Thymus (tissue), 11 donors: ENCODE measurements around the gene AUP1. TPM values are rescaled to one million over a fixed set of nuclear protein-coding genes. Genes with fewer than 3 reads are reported as not detected.
A peak's percentile ranks its signal among the peaks of the same experiment; 100 is the strongest.

ENCODE experiments used
- DNase-seq, 9 donors: peaks; one replicate each; pipeline ENCODE4 v3.0.0-alpha.2; 2013; ENCODE audit warnings: low spot score in 9 of 9, low read depth in 6 of 9, missing footprints in 1 of 9
- H3K27ac ChIP-seq, 2 donors: one replicate each; pipeline ENCODE4 v1.5.1; 2013; ENCODE audit warnings: control low read depth in 1 of 2, low read depth in 1 of 2, low read length in 1 of 2, mild to moderate bottlenecking in 1 of 2, moderate library complexity in 1 of 2
- H3K27me3 ChIP-seq, 2 donors: one replicate each; pipeline ENCODE4 v1.5.1; 2013; ENCODE audit warnings: low read length in 1 of 2; ENCODE audit not compliant: control insufficient read depth in 2 of 2, insufficient read depth in 1 of 2
- H3K36me3 ChIP-seq, 2 donors: one replicate each; pipeline ENCODE4 v1.5.1; 2013; ENCODE audit warnings: low read length in 1 of 2, mild to moderate bottlenecking in 1 of 2, moderate library complexity in 1 of 2; ENCODE audit not compliant: control insufficient read depth in 2 of 2, insufficient read depth in 2 of 2
- H3K4me1 ChIP-seq, 2 donors: one replicate each; pipeline ENCODE4 v1.5.1; 2013; ENCODE audit warnings: low read length in 2 of 2; ENCODE audit not compliant: control insufficient read depth in 2 of 2, insufficient read depth in 2 of 2
- H3K4me3 ChIP-seq, 2 donors: one replicate each; pipeline ENCODE4 v1.5.1; 2013; ENCODE audit warnings: low read length in 2 of 2, control low read depth in 1 of 2, mild to moderate bottlenecking in 1 of 2
- H3K9me3 ChIP-seq, 2 donors: one replicate each; pipeline ENCODE4 v1.5.1; 2013; ENCODE audit warnings: low read length in 1 of 2, mild to moderate bottlenecking in 1 of 2; ENCODE audit not compliant: control insufficient read depth in 2 of 2, insufficient read depth in 1 of 2
- WGBS: extraction: QIAGEN DNeasy Blood & Tissue Kit; methylation state at CpG from one replicate; pipeline ENCODE4 v1.1.7; 2013; 5-methylcytosine and 5-hydroxymethylcytosine counted together
- polyA plus RNA-seq: library from polyadenylated mRNA; stranded (reverse); fragments of 200-250 nt; gene quantifications from one replicate; pipeline ENCODE4 v1.2.3, GENCODE V29; 2013
- total RNA-seq: library from RNA; stranded (reverse); fragments of 120-200 nt; gene quantifications from one replicate; pipeline ENCODE4 v1.2.4, GENCODE V29; 2013
- donor health status: healthy.

The AUP1 gene
- total and polyA plus RNA-seq, 2 donors: 59.5 to 208 TPM

DNA sequence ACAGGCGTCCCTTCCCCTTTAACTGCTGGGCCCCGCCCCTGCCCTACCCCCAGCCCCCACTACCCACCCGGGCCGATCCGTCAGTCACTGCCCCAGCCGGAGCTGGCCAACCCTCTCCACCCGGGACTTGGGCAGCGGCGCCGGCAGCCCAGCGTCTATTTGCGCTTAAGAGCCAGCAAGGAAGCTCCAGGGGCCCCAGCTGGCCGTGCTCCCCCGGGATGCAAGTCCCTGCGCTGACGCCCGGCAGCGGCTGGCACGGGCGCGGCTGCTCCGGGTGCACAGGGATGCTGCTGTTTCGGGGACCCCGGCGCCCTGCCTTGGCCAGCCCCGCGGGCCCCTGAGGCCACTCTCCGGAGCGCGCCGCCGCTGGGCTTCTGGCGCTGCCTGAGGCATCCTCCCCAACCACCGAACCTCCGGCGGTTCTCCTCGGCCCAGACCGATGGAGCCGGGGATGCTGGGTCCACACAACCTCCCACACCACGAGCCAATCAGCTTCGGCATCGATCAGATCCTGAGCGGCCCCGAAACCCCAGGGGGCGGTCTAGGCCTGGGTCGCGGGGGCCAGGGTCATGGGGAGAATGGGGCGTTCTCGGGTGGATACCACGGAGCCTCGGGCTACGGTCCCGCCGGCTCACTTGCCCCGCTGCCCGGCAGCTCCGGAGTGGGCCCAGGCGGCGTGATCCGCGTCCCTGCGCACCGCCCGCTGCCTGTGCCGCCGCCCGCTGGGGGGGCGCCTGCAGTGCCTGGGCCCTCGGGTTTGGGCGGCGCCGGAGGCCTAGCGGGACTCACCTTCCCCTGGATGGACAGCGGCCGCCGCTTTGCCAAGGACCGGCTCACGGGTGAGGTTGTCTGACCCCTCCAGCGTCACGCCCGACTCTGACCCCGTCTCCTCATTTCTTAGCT lies 14.9 kb downstream of the AUP1 start, which contains the start of gene TLX2:
TLX2 (plus strand) TSS at position 83 of the 903 bp plus-strand sequence; CDS start at position 440, 357 bp downstream.
- Histone ChIP-seq H3K4me1 (peaks cover 13 to 32% of the 10 kb centered on the region in 2 donors), H3K36me3 (no peaks in the 10 kb centered on the region), H3K4me3 (peak within 1 kb of the TSS; percentile 13 to 50), H3K27ac (no peak within 1 kb of the TSS), H3K9me3 (peaks cover 0 to 21% of the 10 kb centered on the region in 2 donors), H3K27me3 (peaks cover 74 to 100% of the 10 kb centered on the region in 2 donors)
- peak in 1 of 9 donors; percentile 21 for DNase-seq
- 2% methylated on average over 82 of the region's 82 CpGs for WGBS

DNA sequence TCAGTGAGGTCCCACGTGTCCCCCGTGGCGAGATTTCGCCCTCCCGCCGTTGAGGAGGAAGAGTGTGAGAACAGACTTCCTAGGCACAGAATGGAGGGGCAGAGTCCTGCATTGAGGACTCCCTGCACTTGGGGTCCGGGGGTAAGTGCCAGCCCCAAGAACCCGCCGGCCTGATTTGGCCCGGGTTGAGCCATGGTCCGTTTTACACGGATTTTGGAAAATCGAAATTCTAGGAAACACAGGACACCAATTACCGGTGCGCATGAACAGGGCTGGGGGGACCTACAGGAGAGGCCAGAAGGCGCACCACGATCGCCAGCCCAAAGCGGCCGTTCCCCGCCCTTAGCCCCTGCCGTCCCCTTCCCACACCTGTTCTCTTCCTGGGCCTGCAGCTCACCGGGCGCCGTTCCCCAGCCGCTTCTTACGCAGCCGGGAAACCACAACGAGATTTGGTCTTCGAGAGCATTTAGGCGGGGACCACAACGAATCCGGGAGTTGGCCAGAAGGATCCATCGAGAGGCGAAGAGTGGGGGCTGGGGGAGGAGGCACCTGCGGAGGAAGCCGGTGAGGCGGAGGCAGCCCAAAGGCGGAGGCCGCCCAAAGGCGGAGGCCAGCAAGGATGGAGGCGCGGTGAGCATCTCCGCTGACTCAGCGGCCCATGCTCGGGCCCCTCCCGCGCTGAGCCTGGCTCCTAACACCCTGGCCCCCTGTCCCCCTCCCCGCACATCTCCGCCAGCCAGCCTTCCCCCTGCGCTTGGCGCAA lies 15.7 kb downstream of the AUP1 start:
- Histone ChIP-seq H3K4me1 (peaks cover 13 to 32% of the 10 kb centered on the region in 2 donors), H3K9me3 (peaks cover 0 to 21% of the 10 kb centered on the region in 2 donors), H3K36me3 (no peaks in the 10 kb centered on the region), H3K27ac (no peak overlapping the region), H3K4me3 (peak overlapping the region in 1 of 2 donors; percentile 3), H3K27me3 (peaks cover 76 to 99% of the 10 kb centered on the region in 2 donors)
- DNase-seq: peak in 1 of 9 donors; percentile 37
- WGBS: 3% methylated on average over 52 of the region's 52 CpGs

DNA sequence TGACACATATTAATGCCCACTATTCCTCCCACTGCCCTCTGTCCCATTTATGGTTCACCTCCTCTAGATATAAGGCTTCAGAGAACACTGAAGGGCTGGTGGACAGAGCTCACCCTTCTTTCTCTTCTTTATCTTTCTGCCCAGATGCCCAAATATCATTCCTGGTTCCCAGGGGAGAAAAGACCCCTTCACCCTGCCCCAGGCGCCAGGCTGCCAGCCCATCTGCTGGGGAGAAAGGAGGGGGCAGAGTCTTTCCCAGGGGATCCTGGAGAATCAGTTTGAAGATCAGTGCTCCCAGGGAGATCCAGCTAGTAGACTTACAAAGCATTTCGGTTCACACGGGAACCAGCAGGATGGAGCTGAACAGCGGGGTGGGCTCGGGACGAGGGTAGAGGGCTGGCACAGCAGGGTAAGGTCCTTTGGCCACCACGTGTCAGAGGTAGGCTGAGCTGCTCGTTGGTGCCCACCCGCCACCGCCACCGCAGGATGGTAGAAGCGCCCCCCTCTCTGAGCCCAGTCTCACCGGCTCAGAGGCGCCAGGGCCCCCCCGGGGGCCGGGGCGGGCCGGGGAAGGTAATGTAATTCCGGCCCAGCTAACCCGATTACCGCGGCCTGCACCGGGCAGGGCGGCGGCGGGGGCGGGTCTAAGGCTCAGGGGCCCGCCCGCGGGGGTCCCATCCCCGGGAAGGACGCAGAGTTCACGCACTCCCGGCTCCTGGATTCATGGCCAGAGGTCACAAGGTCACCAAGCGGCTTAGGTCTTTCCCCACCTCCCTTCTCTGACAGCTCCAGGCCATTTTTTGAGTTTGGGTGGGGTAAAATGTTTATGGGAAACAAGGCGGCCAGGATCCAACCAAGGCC lies 16.5 kb downstream of the AUP1 start:
- no peaks in the 10 kb centered on the region for H3K36me3 ChIP-seq
- H3K4me3 ChIP-seq: no peak overlapping the region
- 12% methylated on average over 36 of the region's 36 CpGs for WGBS
- DNase-seq: no peak
- H3K27me3 ChIP-seq: peaks cover 76 to 99% of the 10 kb centered on the region in 2 donors
- H3K9me3 ChIP-seq: peaks cover 0 to 21% of the 10 kb centered on the region in 2 donors
- peaks cover 16 to 37% of the 10 kb centered on the region in 2 donors for H3K4me1 ChIP-seq
- H3K27ac ChIP-seq: no peak overlapping the region

DNA sequence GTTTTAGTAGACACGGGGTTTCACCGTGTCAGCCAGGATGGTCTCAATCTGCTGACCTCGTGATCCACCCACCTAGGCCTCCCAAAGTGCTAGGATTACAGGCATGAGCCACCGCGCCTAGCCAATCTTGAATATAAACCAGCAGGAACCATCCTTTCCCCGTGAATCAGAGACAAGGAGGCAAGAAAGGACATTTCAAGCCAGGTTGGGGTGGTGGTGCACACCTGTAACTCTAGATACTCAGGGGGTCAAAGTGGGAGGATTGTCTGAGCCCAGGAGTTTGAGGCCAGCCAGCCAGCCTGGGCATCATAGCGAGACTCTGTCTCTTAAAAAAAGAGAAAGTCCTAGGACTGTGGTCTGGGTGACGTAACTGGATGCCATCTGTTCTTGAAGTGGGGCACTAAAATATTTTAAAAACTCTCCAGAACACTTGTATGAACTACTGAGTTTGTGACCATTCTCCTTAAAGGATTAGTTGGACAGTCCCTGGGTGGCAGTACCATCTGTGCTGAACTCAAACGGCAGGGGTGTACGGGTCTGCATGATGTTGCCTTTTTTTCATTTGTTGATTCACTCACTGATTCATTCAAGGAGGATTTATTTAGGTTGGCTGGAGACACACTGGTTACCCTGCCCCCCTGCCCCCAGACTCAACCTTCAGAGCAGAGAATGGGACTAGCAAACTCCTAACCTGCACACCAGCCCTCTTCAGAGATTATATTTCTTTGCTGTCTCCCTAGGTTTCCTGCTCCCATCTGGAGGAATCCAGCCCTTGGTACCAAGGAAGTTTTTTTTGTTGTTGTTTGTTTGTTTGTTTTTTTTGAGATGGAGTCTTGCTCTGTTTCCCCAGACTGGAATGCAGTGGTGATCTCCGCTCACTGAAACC lies 18.2 kb downstream of the AUP1 start:
- Histone ChIP-seq H3K9me3 (peaks cover 0 to 21% of the 10 kb centered on the region in 2 donors), H3K4me3 (no peak overlapping the region), H3K27ac (no peak overlapping the region), H3K4me1 (peaks cover 24 to 45% of the 10 kb centered on the region in 2 donors), H3K36me3 (peaks cover 0 to 2% of the 10 kb centered on the region in 2 donors), H3K27me3 (peaks cover 66 to 85% of the 10 kb centered on the region in 2 donors)
- WGBS: 54% methylated on average over 11 of the region's 11 CpGs
- DNase-seq: no peak

DNA sequence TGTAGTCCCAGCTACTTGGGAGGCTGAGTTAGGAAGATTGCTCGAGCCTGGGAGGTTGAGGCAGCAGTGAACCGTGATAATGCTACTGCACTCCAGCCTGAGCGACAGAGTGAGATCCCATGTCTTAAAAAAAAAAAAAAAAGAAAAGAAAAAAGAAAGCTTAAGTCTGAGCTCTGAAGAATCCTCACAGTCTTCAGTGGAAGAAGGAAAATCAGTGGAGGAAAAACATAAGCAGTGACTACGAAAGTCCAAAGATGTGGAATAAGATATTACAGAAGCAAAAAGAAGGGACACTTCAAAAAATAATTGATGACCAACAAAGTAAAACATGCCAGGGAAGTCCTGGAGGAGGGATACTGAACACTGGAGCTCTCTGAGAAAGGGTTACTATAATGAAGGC lies 19.2 kb downstream of the AUP1 start:
- WGBS: 93% methylated on average over 4 of the region's 4 CpGs
- peaks cover 16 to 39% of the 10 kb centered on the region in 2 donors for H3K4me1 ChIP-seq
- H3K27me3 ChIP-seq: peaks cover 59 to 83% of the 10 kb centered on the region in 2 donors
- no peak overlapping the region for H3K4me3 ChIP-seq
- DNase-seq: no peak
- H3K36me3 ChIP-seq: peaks cover 8 to 10% of the 10 kb centered on the region in 2 donors
- peaks cover 0 to 17% of the 10 kb centered on the region in 2 donors for H3K9me3 ChIP-seq
- no peak overlapping the region for H3K27ac ChIP-seq

DNA sequence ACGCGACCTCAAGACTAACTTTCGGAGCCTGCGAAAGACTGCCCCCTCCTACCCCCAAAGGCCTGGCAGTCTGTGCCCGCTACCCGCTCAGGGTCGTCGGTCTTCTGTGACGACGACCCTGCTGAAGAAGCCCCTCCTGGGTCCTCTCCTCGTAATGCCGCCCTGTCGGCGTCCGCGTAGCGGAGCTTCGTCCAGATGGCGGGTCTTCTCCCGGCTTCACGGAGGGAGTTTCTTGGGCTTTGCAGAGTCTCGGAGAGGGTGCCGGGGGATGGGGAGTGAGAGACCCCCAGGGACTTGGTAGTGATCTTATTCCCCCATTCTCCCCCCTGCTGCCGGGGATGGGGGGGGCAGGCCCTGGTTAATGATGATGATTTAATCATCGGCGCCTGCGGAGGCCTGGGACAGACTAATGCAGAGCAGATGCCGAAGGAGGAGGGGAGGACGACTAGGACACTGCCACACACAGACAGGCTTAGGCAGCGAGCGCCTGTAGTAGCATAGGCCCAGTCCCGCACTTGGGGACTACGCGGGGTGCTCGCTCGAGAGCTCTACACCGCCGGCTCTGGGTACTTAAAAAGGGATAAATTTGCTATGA lies 21.5 kb downstream of the AUP1 start:
- H3K36me3 ChIP-seq: peaks cover 13 to 15% of the 10 kb centered on the region in 2 donors
- 18% methylated on average over 38 of the region's 38 CpGs for WGBS
- peak overlapping the region; percentile 76 to 95 for H3K4me3 ChIP-seq
- peaks cover 2% of the 10 kb centered on the region in 2 donors for H3K9me3 ChIP-seq
- no peak for DNase-seq
- H3K27ac ChIP-seq: peak overlapping the region; percentile 98
- peaks cover 59 to 83% of the 10 kb centered on the region in 2 donors for H3K27me3 ChIP-seq
- peaks cover 18 to 29% of the 10 kb centered on the region in 2 donors for H3K4me1 ChIP-seq

DNA sequence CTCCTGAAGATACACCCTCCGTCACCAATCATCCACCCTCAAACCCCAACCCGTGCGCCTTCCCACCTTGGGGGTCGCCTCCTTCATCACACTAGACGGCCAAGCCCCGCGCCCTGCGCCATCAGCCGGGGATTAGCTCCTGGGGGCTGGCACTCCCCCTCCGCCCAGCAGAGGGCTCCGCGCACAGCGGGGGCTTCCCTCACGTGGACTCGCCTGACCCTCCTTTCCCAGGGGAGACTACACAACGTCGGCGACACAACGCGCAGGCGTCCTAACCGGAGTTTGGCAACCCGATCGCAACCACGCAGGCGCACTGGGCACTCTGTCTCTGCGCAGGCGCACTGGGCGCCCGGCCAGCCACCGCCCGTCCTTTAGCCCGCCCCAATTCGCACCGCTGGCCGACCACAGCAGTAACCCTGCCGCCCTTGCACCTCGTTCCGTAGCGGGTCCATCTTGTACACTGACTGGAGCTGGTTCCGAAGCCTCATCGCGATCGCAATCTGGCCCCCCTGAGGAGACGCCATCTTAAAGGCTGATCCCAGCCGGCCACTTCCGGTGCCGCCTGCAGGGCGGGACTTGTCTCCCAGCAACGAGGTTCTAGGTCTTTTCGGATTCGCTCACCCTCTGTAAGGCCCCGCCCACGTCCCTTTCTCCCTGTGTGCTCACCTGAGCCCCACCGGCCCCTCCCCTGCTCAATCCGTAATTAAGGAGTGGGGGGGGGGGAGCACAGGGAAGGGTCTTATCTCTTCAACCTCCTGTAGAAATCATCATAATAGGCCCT lies 22.2 kb downstream of the AUP1 start, which contains the start of gene PCGF1:
PCGF1 (minus strand) TSS at position 551 of the 781 bp plus-strand sequence; CDS start at position 524, 27 bp downstream.
- Histone ChIP-seq H3K9me3 (peaks cover 0 to 2% of the 10 kb centered on the region in 2 donors), H3K27me3 (peaks cover 61 to 83% of the 10 kb centered on the region in 2 donors), H3K4me3 (peak within 1 kb of the TSS; percentile 76 to 95), H3K4me1 (peaks cover 21 to 36% of the 10 kb centered on the region in 2 donors), H3K27ac (peak within 1 kb of the TSS; percentile 98), H3K36me3 (peaks cover 13 to 15% of the 10 kb centered on the region in 2 donors)
- DNase-seq: peak; percentile 98 to 100 (median 99)
- WGBS: 1% methylated on average over 56 of the region's 56 CpGs
